ENCODE results near the gene PACS1.

- TF ChIP-seq CTCF (IDR thresholded peaks at IDR 0.05) (no peak), EZH2 (IDR thresholded peaks at IDR 0.05; ENCODE audit: borderline replicate concordance, insufficient read depth, low read depth, low read length, poor library complexity, severe bottlenecking) (no peak)
Observed at GRCh38 chr11:66262696-66263095, 192.6 kb downstream of the PACS1 start.
